T-cell (primary cell): ENCODE measurements around the gene PROSER2. TPM values are rescaled to one million over a fixed set of nuclear protein-coding genes. Genes with fewer than 3 reads are reported as not detected.

Experiments used
- ATAC-seq, 4 experiments: fragments of 200-7000 bp in 3 of 4; fragments of 150-1000 bp in 1 of 4; cut with Tn5 transposase; replicated peaks in 1 of 4; 1 replicate in 3 of 4; 2 replicates in 1 of 4; pipeline ENCODE4 v1.10.0; 2021; ENCODE audit warnings: moderate library complexity in 3 of 4, mild to moderate bottlenecking in 2 of 4, moderate number of reproducible peaks in 1 of 4
- CTCF ChIA-PET, 2 donors: fragments of 300-600 bp; sonication (Branson Sonifier 250); formaldehyde crosslinking; loops; one replicate each; lab custom pipeline; 2022; ENCODE audit warnings: antibody characterized with exemption in 2 of 2; lab: Charles Lee
- POLR2A ChIA-PET, 2 donors: fragments of 300-600 bp; sonication (Branson Sonifier 250); formaldehyde crosslinking; loops; one replicate each; lab custom pipeline; 2022; ENCODE audit warnings: antibody characterized with exemption in 2 of 2; lab: Charles Lee
- DNase-seq, 35 experiments: peaks; one replicate each; pipeline versions ENCODE4 v3.0.0 to v3.0.0-alpha.2; 2013 to 2023
- H3K27ac ChIP-seq: one replicate; pipeline ENCODE4 v1.5.1; 2013; ENCODE audit warnings: low read length
- H3K27me3 ChIP-seq, 2 experiments: replicated peaks in 1 of 2; 1 replicate in 1 of 2; 2 replicates in 1 of 2; pipeline versions ENCODE4 v1.6.1 to v1.7.0; 2013; ENCODE audit warnings: low read length in 1 of 2, mixed read lengths in 1 of 2; ENCODE audit not compliant: control insufficient read depth in 2 of 2, insufficient read depth in 2 of 2; ENCODE audit errors: extremely low read depth in 1 of 2
- H3K36me3 ChIP-seq, 2 donors: 1 replicate in 1 of 2; 2 replicates in 1 of 2; pipeline versions ENCODE4 v1.6.1 to v1.7.0; 2013; ENCODE audit warnings: low read length in 1 of 2; ENCODE audit not compliant: control insufficient read depth in 2 of 2, insufficient read depth in 1 of 2; ENCODE audit errors: extremely low read depth in 1 of 2
- H3K4me1 ChIP-seq, 2 experiments: 1 replicate in 1 of 2; 2 replicates in 1 of 2; pipeline versions ENCODE4 v1.6.1 to v1.7.0; 2013; ENCODE audit warnings: low read length in 2 of 2, mixed read lengths in 1 of 2; ENCODE audit not compliant: insufficient read depth in 2 of 2, control insufficient read depth in 1 of 2; ENCODE audit errors: extremely low read depth in 1 of 2
- H3K4me3 ChIP-seq, 2 donors: 1 replicate in 1 of 2; 2 replicates in 1 of 2; pipeline versions ENCODE4 v1.5.1 to v1.7.0; 2013; ENCODE audit warnings: mild to moderate bottlenecking in 2 of 2, low read length in 1 of 2, moderate library complexity in 1 of 2; ENCODE audit not compliant: control insufficient read depth in 1 of 2; ENCODE audit errors: extremely low read depth in 1 of 2
- H3K9me3 ChIP-seq: 2 replicates; pipeline ENCODE4 v1.7.0; 2013
- H3K27ac Mint-ChIP-seq, 2 donors: one replicate each; pipeline ENCODE4 v1.8.0; 2020 to 2021; ENCODE audit warnings: mild to moderate bottlenecking in 2 of 2, mixed read lengths in 2 of 2
- H3K27me3 Mint-ChIP-seq, 2 donors: one replicate each; pipeline ENCODE4 v1.8.0; 2021 to 2022; ENCODE audit warnings: mixed read lengths in 2 of 2
- H3K36me3 Mint-ChIP-seq: one replicate; pipeline ENCODE4 v1.8.0; 2021; ENCODE audit warnings: mixed read lengths
- H3K4me1 Mint-ChIP-seq, 3 donors: one replicate each; pipeline ENCODE4 v1.8.0; 2020 to 2022; ENCODE audit warnings: mixed read lengths in 3 of 3, mild to moderate bottlenecking in 1 of 3
- H3K4me3 Mint-ChIP-seq, 3 donors: one replicate each; pipeline ENCODE4 v1.8.0; 2020 to 2022; ENCODE audit warnings: mild to moderate bottlenecking in 3 of 3, mixed read lengths in 3 of 3, moderate library complexity in 3 of 3
- H3K9me3 Mint-ChIP-seq, 3 donors: one replicate each; pipeline ENCODE4 v1.8.0; 2020 to 2022; ENCODE audit warnings: mixed read lengths in 3 of 3
- WGBS: methylation state at CpG from one replicate; pipeline ENCODE4 v1.1.5; 2013; ENCODE audit warnings: missing lambda C conversion rate; ENCODE audit not compliant: insufficient coverage; 5-methylcytosine and 5-hydroxymethylcytosine counted together
- total RNA-seq, 35 experiments: library from RNA in 6 of 35; stranded (reverse) in 6 of 35; fragments of 120-200 nt in 1 of 35; gene quantifications; one replicate each; pipeline versions ENCODE4 v1.2.1 to v1.2.4 and lab custom pipeline; 2013 to 2026

The PROSER2 gene
- total RNA-seq, 5 donors from 2014 or later (not counting 1 experiment from before 2014, with no cell fraction given): 1.7 to 4.8 (median 4.0) TPM

- Histone ChIP-seq H3K4me1 (no peaks in the 10 kb centered on the region), H3K36me3 (no peaks in the 10 kb centered on the region), H3K27me3 (no peaks in the 10 kb centered on the region), H3K9me3 (no peaks in the 10 kb centered on the region), H3K4me3 (no peak overlapping the region), H3K27ac (no peak overlapping the region)
- H3K27ac Mint-ChIP-seq: no peak overlapping the region
- ChIA-PET POLR2A (interaction anchor here in 1 of 2 donors (0.5 kb wide), 1 partner anchor 9 kb away, joined by 3 read pairs; no protein-coding TSS in a partner anchor), CTCF (interaction anchor here in 1 of 2 donors (0.6 kb wide), 1 partner anchor 58 kb away, joined by 7 read pairs; no protein-coding TSS in a partner anchor)
- H3K4me3 Mint-ChIP-seq: no peak overlapping the region
- no peaks in the 10 kb centered on the region for H3K4me1 Mint-ChIP-seq
- no peak for ATAC-seq
- no peak for DNase-seq
- WGBS: 91% methylated on average over 45 of the region's 47 CpGs
- H3K9me3 Mint-ChIP-seq: no peaks in the 10 kb centered on the region
- H3K27me3 Mint-ChIP-seq: no peaks in the 10 kb centered on the region
- H3K36me3 Mint-ChIP-seq: no peaks in the 10 kb centered on the region
These were observed 71.4 kb downstream of the PROSER2 start for GRCh38 chr10:11894381-11895107.

- WGBS: 88% methylated on average over 8 of the region's 11 CpGs
- POLR2A ChIA-PET: no interaction called here
- H3K4me3 ChIP-seq: no peak overlapping the region
- H3K27me3 ChIP-seq: peaks cover 0 to 2% of the 10 kb centered on the region in 2 experiments
- no peaks in the 10 kb centered on the region for H3K4me1 Mint-ChIP-seq
- ATAC-seq: no peak
- no peak overlapping the region for H3K4me3 Mint-ChIP-seq
- no peaks in the 10 kb centered on the region for H3K36me3 ChIP-seq
- H3K9me3 Mint-ChIP-seq: no peaks in the 10 kb centered on the region
- H3K27ac Mint-ChIP-seq: no peak overlapping the region
- no peak overlapping the region for H3K27ac ChIP-seq
- H3K27me3 Mint-ChIP-seq: no peaks in the 10 kb centered on the region
- no peaks in the 10 kb centered on the region for H3K4me1 ChIP-seq
- CTCF ChIA-PET: no interaction called here
- H3K9me3 ChIP-seq: no peaks in the 10 kb centered on the region
- no peak for DNase-seq
- no peaks in the 10 kb centered on the region for H3K36me3 Mint-ChIP-seq
These were observed 71.9 kb downstream of the PROSER2 start for GRCh38 chr10:11895108-11895466.

- Histone ChIP-seq H3K27ac (no peak overlapping the region), H3K27me3 (peaks cover 0 to 5% of the 10 kb centered on the region in 2 experiments), H3K4me3 (no peak overlapping the region), H3K9me3 (no peaks in the 10 kb centered on the region), H3K36me3 (no peaks in the 10 kb centered on the region), H3K4me1 (no peaks in the 10 kb centered on the region)
- 100% methylated on average over 1 of the region's 5 CpGs for WGBS
- ChIA-PET POLR2A (no interaction called here), CTCF (no interaction called here)
- ATAC-seq (no peak), DNase-seq (no peak)
- H3K9me3 Mint-ChIP-seq: no peaks in the 10 kb centered on the region
- no peaks in the 10 kb centered on the region for H3K4me1 Mint-ChIP-seq
- no peaks in the 10 kb centered on the region for H3K27me3 Mint-ChIP-seq
- no peak overlapping the region for H3K4me3 Mint-ChIP-seq
- H3K36me3 Mint-ChIP-seq: no peaks in the 10 kb centered on the region
- no peak overlapping the region for H3K27ac Mint-ChIP-seq
These were observed 72.4 kb downstream of the PROSER2 start for GRCh38 chr10:11895598-11895997.

- WGBS: no CpG with 5 or more reads among the region's 5 CpGs
- H3K27me3 Mint-ChIP-seq: no peaks in the 10 kb centered on the region
- POLR2A ChIA-PET: no interaction called here
These were observed 73.5 kb downstream of the PROSER2 start for GRCh38 chr10:11896549-11897200.

GRCh38 chr10:11898033-11898371, 74.8 kb downstream of the PROSER2 start:
- Histone ChIP-seq H3K4me3 (no peak overlapping the region), H3K9me3 (no peaks in the 10 kb centered on the region), H3K27me3 (peaks cover 0 to 16% of the 10 kb centered on the region in 2 experiments), H3K36me3 (no peaks in the 10 kb centered on the region), H3K4me1 (no peaks in the 10 kb centered on the region), H3K27ac (no peak overlapping the region)
- POLR2A ChIA-PET: no interaction called here
- WGBS: 83% methylated on average over 1 of the region's 3 CpGs
- no peaks in the 10 kb centered on the region for H3K27me3 Mint-ChIP-seq
- H3K27ac Mint-ChIP-seq: no peak overlapping the region
- CTCF ChIA-PET: no interaction called here
- no peak for DNase-seq
- H3K36me3 Mint-ChIP-seq: no peaks in the 10 kb centered on the region
- no peak for ATAC-seq
- no peak overlapping the region for H3K4me3 Mint-ChIP-seq
- H3K4me1 Mint-ChIP-seq: no peaks in the 10 kb centered on the region
- H3K9me3 Mint-ChIP-seq: no peaks in the 10 kb centered on the region

More at GRCh38 chr10:11896549-11897200, 73.5 kb downstream of the PROSER2 start:
- Mint-ChIP-seq H3K9me3 (no peaks in the 10 kb centered on the region), H3K36me3 (no peaks in the 10 kb centered on the region), H3K4me3 (no peak overlapping the region), H3K27ac (no peak overlapping the region), H3K4me1 (no peaks in the 10 kb centered on the region)
- Histone ChIP-seq H3K4me3 (no peak overlapping the region), H3K36me3 (no peaks in the 10 kb centered on the region), H3K27ac (no peak overlapping the region), H3K9me3 (no peaks in the 10 kb centered on the region), H3K4me1 (no peaks in the 10 kb centered on the region), H3K27me3 (peaks cover 0 to 10% of the 10 kb centered on the region in 2 experiments)
- CTCF ChIA-PET: interaction anchor here in 1 of 2 donors (0.7 kb wide), 1 partner anchor 875 kb away, joined by 4 read pairs; no protein-coding TSS in a partner anchor
- ATAC-seq: no peak
- DNase-seq: no peak

GRCh38 chr10:11898372-11899066, 75.4 kb downstream of the PROSER2 start:
- Histone ChIP-seq H3K9me3 (no peaks in the 10 kb centered on the region), H3K27ac (no peak overlapping the region), H3K4me1 (no peaks in the 10 kb centered on the region), H3K4me3 (no peak overlapping the region), H3K36me3 (no peaks in the 10 kb centered on the region), H3K27me3 (peaks cover 0 to 16% of the 10 kb centered on the region in 2 experiments)
- WGBS: 89% methylated on average over 9 of the region's 20 CpGs
- DNase-seq: no peak
- Mint-ChIP-seq H3K4me1 (no peaks in the 10 kb centered on the region), H3K9me3 (no peaks in the 10 kb centered on the region), H3K27ac (no peak overlapping the region), H3K4me3 (no peak overlapping the region), H3K36me3 (no peaks in the 10 kb centered on the region), H3K27me3 (no peaks in the 10 kb centered on the region)
- no peak for ATAC-seq
- ChIA-PET CTCF (no interaction called here), POLR2A (no interaction called here)
